Lower leg skin (tissue), 4 donors: Measurements from ENCODE around the gene FUOM. TPM values are rescaled to one million over a fixed set of nuclear protein-coding genes. Genes with fewer than 3 reads are reported as not detected.

Source experiments
- DNase-seq, 2 donors: peaks; one replicate each; pipeline ENCODE4 v3.0.0-alpha.2; 2019; ENCODE audit warnings: low spot score in 2 of 2
- H3K4me3 ChIP-seq: fragments of 200-600 bp; sonication (generic); 2 replicates; pipeline ENCODE4 v1.5.1; 2017; ENCODE audit warnings: mild to moderate bottlenecking, low read depth; ENCODE audit not compliant: poor library complexity, severe bottlenecking
- CTCF ChIP-seq, 3 donors: fragments of 450-650 bp; IDR thresholded peaks; one replicate each; pipeline ENCODE4 v1.5.1; 2016; ENCODE audit warnings: antibody characterized with exemption in 3 of 3, mild to moderate bottlenecking in 3 of 3, moderate library complexity in 2 of 3
- POLR2A ChIP-seq, 2 donors: fragments of 450-650 bp; IDR thresholded peaks; one replicate each; pipeline ENCODE4 v1.6.1; 2016 to 2017; ENCODE audit warnings: antibody characterized with exemption in 2 of 2, mild to moderate bottlenecking in 1 of 2, moderate library complexity in 1 of 2
- WGBS, 2 donors: methylation state at CpG; one replicate each; pipeline ENCODE4 v1.1.5; 2018; 5-methylcytosine and 5-hydroxymethylcytosine counted together
- intact Hi-C: fragments of 100-400 bp; cut with DNase I; formaldehyde crosslinking; loops from one replicate; pipeline ENCODE4 v1.15.0; 2023; ENCODE audit warnings: low total_unique reads
- total RNA-seq, 4 donors: library from RNA; depleted of rRNA; stranded (reverse); fragments of >200 nt; gene quantifications; one replicate each; pipeline ENCODE4 v1.1.0, GENCODE V29; 2016

FUOM gene
- total RNA-seq, 4 donors from 2014 or later = 11.1 to 15.8 (median 15.0) TPM

GRCh38 chr10:133384071-133384470, 26.3 kb upstream of the FUOM start:
- no peak for DNase-seq
- intact Hi-C loops = no loop called here
- H3K4me3 ChIP-seq = no peak overlapping the region
- WGBS, 2 donors = 88 to 91% methylated on average over 8 to 13 of the region's 13 CpGs
- TF ChIP-seq CTCF (IDR thresholded peaks at IDR 0.05) = no peak
- no peak for TF ChIP-seq POLR2A (IDR thresholded peaks at IDR 0.05)

GRCh38 chr10:133383551-133383950, 25.7 kb upstream of the FUOM start:
- no peak for TF ChIP-seq POLR2A (IDR thresholded peaks at IDR 0.05)
- TF ChIP-seq CTCF (IDR thresholded peaks at IDR 0.05) = no peak
- no peak for DNase-seq
- 93 to 94% methylated on average over 4 of the region's 4 CpGs for WGBS, 2 donors
- intact Hi-C loops = no loop called here
- H3K4me3 ChIP-seq = no peak overlapping the region

GRCh38 chr10:133381036-133381435, 23.2 kb upstream of the FUOM start:
- no peak overlapping the region for H3K4me3 ChIP-seq
- no peak for DNase-seq
- WGBS, 2 donors = 88 to 97% methylated on average over 8 of the region's 8 CpGs
- no peak for TF ChIP-seq CTCF (IDR thresholded peaks at IDR 0.05)
- TF ChIP-seq POLR2A (IDR thresholded peaks at IDR 0.05) = no peak
- intact Hi-C loops = no loop called here

GRCh38 chr10:133379801-133380666, 22.2 kb upstream of the FUOM start:
- WGBS, 2 donors = 92 to 94% methylated on average over 23 to 25 of the region's 36 CpGs
- intact Hi-C loops = no loop called here
- no peak overlapping the region for H3K4me3 ChIP-seq
- TF ChIP-seq POLR2A (IDR thresholded peaks at IDR 0.05) = no peak
- no peak for TF ChIP-seq CTCF (IDR thresholded peaks at IDR 0.05)
- DNase-seq = no peak

GRCh38 chr10:133379152-133379800, 21.5 kb upstream of the FUOM start, which contains the start of gene PAOX:
TSS of gene PAOX (plus strand) at chr10:133379262. CDS start at chr10:133379317, 55 bp downstream.
- intact Hi-C loops = no loop called here
- 5 to 10% methylated on average over 15 to 43 of the region's 78 CpGs for WGBS, 2 donors
- peak within 1 kb of the TSS; percentile 53 for H3K4me3 ChIP-seq
- DNase-seq = peak in 1 of 2 donors; percentile 40
- TF ChIP-seq CTCF (IDR thresholded peaks at IDR 0.05) (no peak), POLR2A (IDR thresholded peaks at IDR 0.05) (no peak)
